Neutrophil (primary cell): ENCODE results near the gene CD28.

Experiments used
- H3K27ac ChIP-seq: fragments of 200-600 bp; sonication (generic); 2 replicates; pipeline ENCODE4 v1.5.1; 2016; ENCODE audit warnings: mild to moderate bottlenecking, moderate library complexity
- H3K27me3 ChIP-seq: fragments of 200-600 bp; sonication (generic); 2 replicates; pipeline ENCODE4 v1.6.0; 2016; ENCODE audit warnings: mild to moderate bottlenecking
- H3K36me3 ChIP-seq: fragments of 200-600 bp; sonication (generic); 2 replicates; pipeline ENCODE4 v1.5.1; 2017
- H3K4me1 ChIP-seq, 2 experiments: fragments of 200-600 bp in 1 of 2; sonication (generic) in 1 of 2; 1 replicate in 1 of 2; 2 replicates in 1 of 2; pipeline versions ENCODE4 v1.5.1 to v1.6.1; 2013 to 2016; ENCODE audit warnings: low read depth in 1 of 2, low read length in 1 of 2, mild to moderate bottlenecking in 1 of 2, moderate library complexity in 1 of 2; ENCODE audit not compliant: control insufficient read depth in 1 of 2, insufficient read depth in 1 of 2
- H3K4me3 ChIP-seq, 2 experiments: fragments of 200-600 bp in 1 of 2; sonication (generic) in 1 of 2; 1 replicate in 1 of 2; 2 replicates in 1 of 2; pipeline ENCODE4 v1.5.1; 2013 to 2016; ENCODE audit warnings: low read depth in 1 of 2, low read length in 1 of 2, mild to moderate bottlenecking in 1 of 2, moderate library complexity in 1 of 2
- H3K9me3 ChIP-seq: fragments of 200-600 bp; sonication (generic); 2 replicates; pipeline ENCODE4 v1.5.1; 2016
- CTCF ChIP-seq: fragments of 200-600 bp; sonication (generic); IDR thresholded peaks from 2 replicates; pipeline ENCODE4 v1.5.1; 2016; ENCODE audit warnings: antibody characterized with exemption

CD28 gene

GRCh38 chr2:203732953-203733510, 26.6 kb downstream of the CD28 start:
- no peaks in the 10 kb centered on the region for H3K27me3 ChIP-seq
- no peak overlapping the region for H3K27ac ChIP-seq
- no peaks in the 10 kb centered on the region for H3K4me1 ChIP-seq
- no peaks in the 10 kb centered on the region for H3K36me3 ChIP-seq
- no peak for TF ChIP-seq CTCF
- no peak overlapping the region for H3K4me3 ChIP-seq
- H3K9me3 ChIP-seq: no peaks in the 10 kb centered on the region

GRCh38 chr2:203733684-203734083, 27.2 kb downstream of the CD28 start:
- Histone ChIP-seq H3K9me3 (no peaks in the 10 kb centered on the region), H3K4me1 (no peaks in the 10 kb centered on the region), H3K27me3 (no peaks in the 10 kb centered on the region), H3K36me3 (no peaks in the 10 kb centered on the region), H3K27ac (no peak overlapping the region), H3K4me3 (no peak overlapping the region)
- no peak for TF ChIP-seq CTCF

GRCh38 chr2:203734276-203734983, 28.0 kb downstream of the CD28 start:
- H3K4me3 ChIP-seq: no peak overlapping the region
- H3K4me1 ChIP-seq: no peaks in the 10 kb centered on the region
- no peak for TF ChIP-seq CTCF
- H3K9me3 ChIP-seq: no peaks in the 10 kb centered on the region
- H3K27me3 ChIP-seq: no peaks in the 10 kb centered on the region
- no peaks in the 10 kb centered on the region for H3K36me3 ChIP-seq
- H3K27ac ChIP-seq: no peak overlapping the region

GRCh38 chr2:203737360-203737759, 30.9 kb downstream of the CD28 start:
- Histone ChIP-seq H3K9me3 (no peaks in the 10 kb centered on the region), H3K4me3 (no peak overlapping the region), H3K36me3 (no peaks in the 10 kb centered on the region), H3K27ac (no peak overlapping the region), H3K27me3 (no peaks in the 10 kb centered on the region), H3K4me1 (no peaks in the 10 kb centered on the region)
- TF ChIP-seq CTCF: no peak

GRCh38 chr2:203739351-203739750, 32.9 kb downstream of the CD28 start:
- Histone ChIP-seq H3K27ac (no peak overlapping the region), H3K4me3 (no peak overlapping the region), H3K36me3 (no peaks in the 10 kb centered on the region), H3K4me1 (no peaks in the 10 kb centered on the region), H3K9me3 (no peaks in the 10 kb centered on the region), H3K27me3 (no peaks in the 10 kb centered on the region)
- no peak for TF ChIP-seq CTCF
